Liver (tissue), 9 donors: Measurements from ENCODE around the gene ADISSP. TPM values are rescaled to one million over a fixed set of nuclear protein-coding genes. Genes with fewer than 3 reads are reported as not detected.

Experiments
- DNase-seq: peaks from one replicate; pipeline ENCODE4 v3.0.0-alpha.2; 2017; ENCODE audit warnings: low spot score
- H3K27ac ChIP-seq, 2 donors: one replicate each; pipeline ENCODE4 v1.7.0; 2013; ENCODE audit warnings: inconsistent platforms in 2 of 2, low read length in 2 of 2, control low read depth in 1 of 2, low read depth in 1 of 2, mild to moderate bottlenecking in 1 of 2
- H3K27me3 ChIP-seq, 4 donors: one replicate each; pipeline versions ENCODE4 v1.6.1 to v1.7.0; 2013; ENCODE audit warnings: low read length in 3 of 4, inconsistent platforms in 1 of 4, mild to moderate bottlenecking in 1 of 4, moderate library complexity in 1 of 4; ENCODE audit not compliant: control insufficient read depth in 4 of 4, insufficient read depth in 4 of 4
- H3K36me3 ChIP-seq, 4 donors: one replicate each; pipeline versions ENCODE4 v1.6.1 to v1.7.0; 2013; ENCODE audit warnings: low read length in 3 of 4, mild to moderate bottlenecking in 3 of 4, low read depth in 1 of 4, moderate library complexity in 1 of 4; ENCODE audit not compliant: control insufficient read depth in 4 of 4, insufficient read depth in 3 of 4
- H3K4me1 ChIP-seq, 4 donors: one replicate each; pipeline versions ENCODE4 v1.6.1 to v1.7.0; 2013; ENCODE audit warnings: low read length in 3 of 4, mild to moderate bottlenecking in 3 of 4, moderate library complexity in 1 of 4; ENCODE audit not compliant: control insufficient read depth in 4 of 4, insufficient read depth in 4 of 4
- H3K4me3 ChIP-seq, 3 donors: one replicate each; pipeline versions ENCODE4 v1.6.1 to v1.7.0; 2013; ENCODE audit warnings: low read length in 3 of 3, control low read depth in 1 of 3, low read depth in 1 of 3, mild to moderate bottlenecking in 1 of 3
- H3K9ac ChIP-seq, 2 donors: one replicate each; pipeline ENCODE4 v1.7.0; 2013; ENCODE audit warnings: low read length in 2 of 2, mild to moderate bottlenecking in 2 of 2, moderate library complexity in 2 of 2, control low read depth in 1 of 2, low read depth in 1 of 2
- H3K9me3 ChIP-seq, 4 donors: one replicate each; pipeline versions ENCODE4 v1.6.1 to v1.7.0; 2013; ENCODE audit warnings: low read length in 3 of 4; ENCODE audit not compliant: control insufficient read depth in 4 of 4
- ATF3 ChIP-seq: IDR thresholded peaks from 2 replicates; pipeline ENCODE4 v1.6.1; 2016; ENCODE audit warnings: antibody characterized with exemption
- CTCF ChIP-seq: fragments of 150-350 bp; IDR thresholded peaks from 2 replicates; pipeline ENCODE4 v1.5.1; 2017; ENCODE audit warnings: improper control_type of control experiment, low read depth, low read length; ENCODE audit not compliant: missing input control
- EGR1 ChIP-seq, 2 donors: IDR thresholded peaks; 2 replicates each; pipeline ENCODE4 v1.6.1; 2016 to 2018; ENCODE audit warnings: antibody characterized with exemption in 2 of 2, low read depth in 2 of 2
- FOXA1 ChIP-seq: IDR thresholded peaks from 2 replicates; pipeline ENCODE4 v1.6.1; 2016; ENCODE audit warnings: antibody characterized with exemption
- GABPA ChIP-seq, 2 donors: IDR thresholded peaks in 1 of 2; conservative IDR thresholded peaks in 1 of 2; 2 replicates each; pipeline ENCODE4 v1.6.1; 2016; ENCODE audit warnings: antibody characterized with exemption in 2 of 2, mild to moderate bottlenecking in 1 of 2, moderate library complexity in 1 of 2
- HNF4A ChIP-seq, 2 donors: conservative IDR thresholded peaks; 2 replicates each; pipeline ENCODE4 v1.6.1; 2016; ENCODE audit warnings: antibody characterized with exemption in 2 of 2, mild to moderate bottlenecking in 2 of 2
- HNF4G ChIP-seq: IDR thresholded peaks from 2 replicates; pipeline ENCODE4 v1.6.1; 2016; ENCODE audit warnings: antibody characterized with exemption
- JUND ChIP-seq, 2 donors: IDR thresholded peaks; 2 replicates each; pipeline ENCODE4 v1.6.1; 2016; ENCODE audit warnings: antibody characterized with exemption in 2 of 2
- MAX ChIP-seq: IDR thresholded peaks from 2 replicates; pipeline ENCODE4 v1.6.1; 2016; ENCODE audit warnings: antibody characterized with exemption
- NR2F2 ChIP-seq: IDR thresholded peaks from 2 replicates; pipeline ENCODE4 v1.6.1; 2016; ENCODE audit warnings: antibody characterized with exemption
- RAD21 ChIP-seq, 2 donors: IDR thresholded peaks; 2 replicates each; pipeline ENCODE4 v1.6.1; 2016; ENCODE audit warnings: antibody characterized with exemption in 2 of 2, mild to moderate bottlenecking in 2 of 2
- REST ChIP-seq: IDR thresholded peaks from 2 replicates; pipeline ENCODE4 v1.6.1; 2016; ENCODE audit warnings: antibody characterized with exemption, mild to moderate bottlenecking
- RXRA ChIP-seq, 2 donors: IDR thresholded peaks; 2 replicates each; pipeline ENCODE4 v1.6.1; 2017 to 2018; ENCODE audit warnings: antibody characterized with exemption in 2 of 2, mild to moderate bottlenecking in 1 of 2
- TAF1 ChIP-seq: conservative IDR thresholded peaks from 2 replicates; pipeline ENCODE4 v1.6.1; 2016; ENCODE audit warnings: antibody characterized with exemption, mild to moderate bottlenecking
- YY1 ChIP-seq: IDR thresholded peaks from 2 replicates; pipeline ENCODE4 v1.6.1; 2016; ENCODE audit warnings: antibody characterized with exemption, mild to moderate bottlenecking
- ZBTB33 ChIP-seq: IDR thresholded peaks from 2 replicates; pipeline ENCODE4 v1.6.1; 2016; ENCODE audit warnings: antibody characterized with exemption
- WGBS: extraction: QIAGEN DNeasy Blood & Tissue Kit; methylation state at CpG from one replicate; pipeline ENCODE4 v1.1.7; 2013; 5-methylcytosine and 5-hydroxymethylcytosine counted together
- polyA plus RNA-seq, 2 donors: library from polyadenylated mRNA; stranded (reverse) in 1 of 2; unstranded in 1 of 2; fragments of 200-250 nt in 1 of 2; fragments of >200 nt in 1 of 2; fragmentation: Nextera tagmentation in 1 of 2; extraction: Ambion mirVana in 1 of 2; gene quantifications; one replicate each; pipeline versions ENCODE4 v1.2.1 to v1.2.3, GENCODE V29; 2013 to 2015
- total RNA-seq, 2 donors: library from RNA; depleted of rRNA; stranded (reverse); fragments of >200 nt; gene quantifications; one replicate each; pipeline ENCODE4 v1.2.3, GENCODE V29; 2014
- donor health status: healthy.
- donor health status: healthy.
- donor health status: healthy.
- donor health status: healthy.
- donor health status: healthy.

ADISSP gene
- total and polyA plus RNA-seq, 4 donors, result 3.8 to 27.3 (median 10.4) TPM

- H3K36me3 ChIP-seq, result peaks cover 0 to 3% (median 0%) of the 10 kb centered on the region in 4 donors
- WGBS, result 95% methylated on average over 11 of the region's 11 CpGs
These were observed 8.2 kb downstream of the ADISSP start for GRCh38 chr20:3759316-3759823.

GRCh38 chr20:3758566-3758965 is 9.0 kb downstream of the ADISSP start:
- WGBS, result 92% methylated on average over 11 of the region's 11 CpGs
- TF ChIP-seq TAF1 (no peak), EGR1 (IDR thresholded peaks at IDR 0.05; ENCODE audit: low read depth in 2 of 2) (no peak), MAX (no peak), FOXA1 (no peak), ATF3 (no peak)
- no peak overlapping the region for H3K9ac ChIP-seq
- no peaks in the 10 kb centered on the region for H3K27me3 ChIP-seq
- H3K4me1 ChIP-seq, result no peaks in the 10 kb centered on the region
- no peaks in the 10 kb centered on the region for H3K9me3 ChIP-seq
- no peak overlapping the region for H3K27ac ChIP-seq
- no peak overlapping the region for H3K4me3 ChIP-seq
- no peak for DNase-seq
- peaks cover 0 to 3% (median 0%) of the 10 kb centered on the region in 4 donors for H3K36me3 ChIP-seq

More at GRCh38 chr20:3759316-3759823, 8.2 kb downstream of the ADISSP start:
- no peak overlapping the region for H3K4me3 ChIP-seq
- no peaks in the 10 kb centered on the region for H3K9me3 ChIP-seq
- no peak for DNase-seq
- no peaks in the 10 kb centered on the region for H3K27me3 ChIP-seq
- TF ChIP-seq RAD21 (IDR thresholded peaks at IDR 0.05) (no peak), YY1 (no peak), ZBTB33 (no peak), EGR1 (IDR thresholded peaks at IDR 0.05; ENCODE audit: low read depth in 2 of 2) (no peak)
- peaks cover 0 to 1% (median 0%) of the 10 kb centered on the region in 4 donors for H3K4me1 ChIP-seq
- H3K9ac ChIP-seq, result no peak overlapping the region
- H3K27ac ChIP-seq, result no peak overlapping the region

GRCh38 chr20:3757268-3757667 is 10.3 kb downstream of the ADISSP start:
- H3K36me3 ChIP-seq, result peaks cover 0 to 3% (median 0%) of the 10 kb centered on the region in 4 donors
- no peaks in the 10 kb centered on the region for H3K27me3 ChIP-seq
- no peak overlapping the region for H3K9ac ChIP-seq
- H3K4me3 ChIP-seq, result no peak overlapping the region
- H3K9me3 ChIP-seq, result no peaks in the 10 kb centered on the region
- no peak for DNase-seq
- 94% methylated on average over 2 of the region's 2 CpGs for WGBS
- H3K27ac ChIP-seq, result no peak overlapping the region
- peaks cover 0 to 9% (median 8%) of the 10 kb centered on the region in 4 donors for H3K4me1 ChIP-seq
- TF ChIP-seq ATF3 (no peak), JUND (IDR thresholded peaks at IDR 0.05) (no peak), MAX (no peak), EGR1 (IDR thresholded peaks at IDR 0.05; ENCODE audit: low read depth in 2 of 2) (no peak), CTCF (no peak), ZBTB33 (no peak), TAF1 (no peak), REST (no peak), NR2F2 (no peak), RAD21 (IDR thresholded peaks at IDR 0.05) (no peak), RXRA (IDR thresholded peaks at IDR 0.05) (no peak), HNF4G (no peak), GABPA (IDR thresholded peaks at IDR 0.05 in 1 of 2, conservative IDR thresholded peaks at IDR 0.05 in 1 of 2) (no peak), YY1 (no peak), HNF4A (conservative IDR thresholded peaks at IDR 0.05) (no peak)
